Osteoblast (primary cell): ENCODE measurements around the gene SHANK3. TPM values are rescaled to one million over a fixed set of nuclear protein-coding genes. Genes with fewer than 3 reads are reported as not detected.
A peak's percentile ranks its signal among the peaks of the same experiment; 100 is the strongest.

Experiments
- DNase-seq: peaks from one replicate; pipeline ENCODE4 v3.0.0; 2011; ENCODE audit warnings: low spot score, mixed read lengths; ENCODE audit not compliant: insufficient read length; ENCODE audit errors: missing footprints
- H2AFZ ChIP-seq: 2 replicates; pipeline ENCODE4 v1.6.0; 2011; ENCODE audit warnings: mild to moderate bottlenecking, low read length
- H3K27ac ChIP-seq: 2 replicates; pipeline ENCODE4 v1.5.1; 2011; ENCODE audit warnings: mild to moderate bottlenecking, low read depth, low read length, moderate library complexity
- H3K27me3 ChIP-seq: 2 replicates; pipeline ENCODE4 v1.6.0; 2012; ENCODE audit warnings: mild to moderate bottlenecking, control low read depth, inconsistent platforms, low read length, moderate library complexity; ENCODE audit not compliant: insufficient read depth
- H3K36me3 ChIP-seq: 2 replicates; pipeline ENCODE4 v1.5.1; 2011; ENCODE audit warnings: mild to moderate bottlenecking, low read length, control low read depth, moderate library complexity; ENCODE audit not compliant: insufficient read depth
- H3K4me1 ChIP-seq: 2 replicates; pipeline ENCODE4 v1.5.1; 2011; ENCODE audit warnings: mild to moderate bottlenecking, low read length, control low read depth, moderate library complexity; ENCODE audit not compliant: insufficient read depth
- H3K4me2 ChIP-seq: 2 replicates; pipeline ENCODE4 v1.6.0; 2011; ENCODE audit warnings: mild to moderate bottlenecking, low read length; ENCODE audit not compliant: insufficient read depth
- H3K4me3 ChIP-seq: fragments of 200-600 bp; sonication (generic); 3 replicates; pipeline ENCODE4 v1.5.1; 2012; ENCODE audit warnings: mild to moderate bottlenecking, low read length, inconsistent platforms; ENCODE audit not compliant: insufficient read depth
- H3K79me2 ChIP-seq: 2 replicates; pipeline ENCODE4 v1.6.0; 2012; ENCODE audit warnings: mild to moderate bottlenecking, low read length, control low read depth, inconsistent platforms; ENCODE audit not compliant: insufficient read depth
- H3K9me3 ChIP-seq: 2 replicates; pipeline ENCODE4 v1.5.1; 2011; ENCODE audit warnings: low read depth, low read length, control low read depth
- H4K20me1 ChIP-seq: 2 replicates; pipeline ENCODE4 v1.6.0; 2012; ENCODE audit warnings: mild to moderate bottlenecking, low read length, control low read depth; ENCODE audit not compliant: insufficient read depth
- total RNA-seq: library from RNA; depleted of rRNA; stranded (reverse); fragments of >200 nt; gene quantifications from 2 replicates; pipeline ENCODE4 v1.2.3, GENCODE V29; 2012
- TF ChIP-seq, protein P1 (sequence below): IDR thresholded peaks from 2 replicates; pipeline ENCODE4 v1.5.1; 2011; ENCODE audit warnings: mild to moderate bottlenecking, low read depth, low read length, moderate library complexity; ENCODE audit errors: extremely low read depth

The SHANK3 gene
- total RNA-seq, 1 donor: 0.36 TPM

DNA sequence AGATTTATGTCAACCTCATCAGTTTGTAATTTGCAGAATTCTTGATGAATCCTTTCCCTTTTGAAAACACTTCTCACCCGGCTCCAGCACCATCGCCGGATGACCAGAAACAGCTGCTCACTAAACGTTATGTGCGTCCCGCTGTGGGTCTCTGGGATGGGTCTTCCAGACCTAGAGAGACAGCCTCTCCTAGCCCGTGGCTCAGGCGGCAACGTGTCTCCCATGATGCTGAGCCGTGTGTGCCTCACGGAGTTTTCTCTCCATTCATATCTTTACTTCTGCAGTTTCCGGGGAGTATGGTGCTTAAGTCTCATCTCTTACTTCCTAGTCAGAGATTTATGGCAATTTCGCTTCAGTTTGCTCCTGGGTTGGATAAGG lies 40.4 kb downstream of the SHANK3 start:
- Histone ChIP-seq H4K20me1 (no peaks in the 10 kb centered on the region), H2AFZ (no peak overlapping the region), H3K27ac (no peak overlapping the region), H3K79me2 (no peaks in the 10 kb centered on the region), H3K36me3 (no peaks in the 10 kb centered on the region), H3K9me3 (no peaks in the 10 kb centered on the region), H3K4me2 (no peak overlapping the region), H3K27me3 (no peaks in the 10 kb centered on the region), H3K4me3 (no peak overlapping the region), H3K4me1 (no peaks in the 10 kb centered on the region)
- TF ChIP-seq, protein P1, sequence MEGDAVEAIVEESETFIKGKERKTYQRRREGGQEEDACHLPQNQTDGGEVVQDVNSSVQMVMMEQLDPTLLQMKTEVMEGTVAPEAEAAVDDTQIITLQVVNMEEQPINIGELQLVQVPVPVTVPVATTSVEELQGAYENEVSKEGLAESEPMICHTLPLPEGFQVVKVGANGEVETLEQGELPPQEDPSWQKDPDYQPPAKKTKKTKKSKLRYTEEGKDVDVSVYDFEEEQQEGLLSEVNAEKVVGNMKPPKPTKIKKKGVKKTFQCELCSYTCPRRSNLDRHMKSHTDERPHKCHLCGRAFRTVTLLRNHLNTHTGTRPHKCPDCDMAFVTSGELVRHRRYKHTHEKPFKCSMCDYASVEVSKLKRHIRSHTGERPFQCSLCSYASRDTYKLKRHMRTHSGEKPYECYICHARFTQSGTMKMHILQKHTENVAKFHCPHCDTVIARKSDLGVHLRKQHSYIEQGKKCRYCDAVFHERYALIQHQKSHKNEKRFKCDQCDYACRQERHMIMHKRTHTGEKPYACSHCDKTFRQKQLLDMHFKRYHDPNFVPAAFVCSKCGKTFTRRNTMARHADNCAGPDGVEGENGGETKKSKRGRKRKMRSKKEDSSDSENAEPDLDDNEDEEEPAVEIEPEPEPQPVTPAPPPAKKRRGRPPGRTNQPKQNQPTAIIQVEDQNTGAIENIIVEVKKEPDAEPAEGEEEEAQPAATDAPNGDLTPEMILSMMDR: no peak
- peak; percentile 82 for DNase-seq

DNA sequence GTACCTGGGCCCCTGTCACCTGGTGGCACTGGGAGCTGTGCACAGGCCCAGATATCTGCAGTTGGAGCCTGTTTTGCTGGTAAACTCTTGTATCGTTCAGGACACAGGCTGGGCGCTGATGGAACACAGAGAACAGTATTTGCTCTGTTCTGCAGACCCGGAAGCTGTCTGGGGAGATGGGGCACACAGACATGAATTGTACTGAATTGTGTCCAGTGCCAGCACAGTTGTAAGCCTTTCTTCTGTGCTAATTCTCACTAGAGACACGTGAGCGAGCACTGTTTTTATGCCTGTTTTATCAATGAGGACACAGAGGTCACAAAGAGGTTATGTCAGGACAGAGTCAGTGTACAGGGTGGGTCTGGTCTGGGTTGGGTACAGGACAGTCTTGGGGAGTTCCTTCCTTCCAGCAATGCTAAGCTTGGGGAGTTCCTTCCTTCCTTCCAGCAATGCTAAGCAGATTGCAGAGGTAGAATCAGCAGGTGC lies 41.0 kb downstream of the SHANK3 start:
- DNase-seq: peak; percentile 81
- TF ChIP-seq, protein P1: no peak
- no peak overlapping the region for H3K4me3 ChIP-seq
- no peaks in the 10 kb centered on the region for H3K9me3 ChIP-seq
- H3K27ac ChIP-seq: no peak overlapping the region
- no peak overlapping the region for H2AFZ ChIP-seq
- no peaks in the 10 kb centered on the region for H4K20me1 ChIP-seq
- no peaks in the 10 kb centered on the region for H3K4me1 ChIP-seq
- no peaks in the 10 kb centered on the region for H3K27me3 ChIP-seq
- H3K79me2 ChIP-seq: no peaks in the 10 kb centered on the region
- no peak overlapping the region for H3K4me2 ChIP-seq
- no peaks in the 10 kb centered on the region for H3K36me3 ChIP-seq

DNA sequence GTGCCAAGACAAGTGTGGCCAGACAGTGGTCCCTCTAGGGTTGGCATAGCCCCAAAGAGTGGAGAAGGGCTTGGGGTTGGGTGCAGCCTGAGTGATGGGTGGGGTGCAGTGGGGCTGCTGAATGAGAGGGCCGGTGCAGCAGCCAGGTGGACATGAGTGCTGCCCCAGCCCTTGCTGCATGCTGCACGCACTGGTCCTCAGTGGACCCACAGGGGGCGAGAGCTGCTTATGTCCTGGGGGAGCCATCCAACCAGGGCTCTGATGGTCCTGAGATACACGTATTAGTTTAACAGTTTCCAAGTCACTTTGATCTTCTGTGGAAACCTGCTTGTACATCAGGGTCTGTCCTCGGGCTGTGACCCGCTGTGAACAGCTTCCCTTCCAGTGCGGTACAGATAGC lies 41.5 kb downstream of the SHANK3 start:
- Histone ChIP-seq H3K9me3 (no peaks in the 10 kb centered on the region), H2AFZ (no peak overlapping the region), H4K20me1 (no peaks in the 10 kb centered on the region), H3K27ac (no peak overlapping the region), H3K27me3 (peaks cover 5% of the 10 kb centered on the region), H3K4me1 (no peaks in the 10 kb centered on the region), H3K36me3 (no peaks in the 10 kb centered on the region), H3K79me2 (no peaks in the 10 kb centered on the region), H3K4me3 (no peak overlapping the region), H3K4me2 (no peak overlapping the region)
- TF ChIP-seq, protein P1: no peak
- no peak for DNase-seq

DNA sequence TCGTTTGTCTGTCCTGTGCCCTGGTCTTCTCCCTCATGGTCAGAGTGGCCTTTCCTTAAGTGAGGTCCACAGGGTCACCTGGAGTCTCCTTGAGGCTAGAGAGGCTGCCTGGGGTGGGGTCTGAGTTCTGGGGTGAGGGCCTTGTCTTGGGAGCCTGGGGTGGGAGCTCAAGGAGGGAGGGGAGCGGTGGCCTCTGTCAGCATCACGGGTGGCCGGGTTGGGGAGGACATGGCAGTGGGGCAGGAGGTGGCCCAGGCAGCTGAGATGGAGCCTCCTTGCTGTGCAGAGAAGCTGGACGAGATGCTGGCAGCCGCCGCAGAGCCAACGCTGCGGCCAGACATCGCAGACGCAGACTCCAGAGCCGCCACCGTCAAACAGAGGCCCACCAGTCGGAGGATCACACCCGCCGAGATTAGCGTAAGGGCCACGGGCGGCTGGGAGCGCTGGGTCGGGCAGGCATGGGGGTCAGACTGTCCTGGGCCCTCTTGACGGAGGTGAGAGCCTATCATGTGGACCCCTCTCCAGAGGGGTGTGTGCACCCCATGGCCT lies 42.1 kb downstream of the SHANK3 start:
- Histone ChIP-seq H3K4me1 (no peaks in the 10 kb centered on the region), H3K79me2 (no peaks in the 10 kb centered on the region), H3K4me3 (no peak overlapping the region), H3K27me3 (peaks cover 10% of the 10 kb centered on the region), H4K20me1 (no peaks in the 10 kb centered on the region), H3K4me2 (no peak overlapping the region), H3K36me3 (no peaks in the 10 kb centered on the region), H2AFZ (no peak overlapping the region), H3K9me3 (no peaks in the 10 kb centered on the region), H3K27ac (no peak overlapping the region)
- TF ChIP-seq, protein P1: no peak
- DNase-seq: no peak
